TTC549 (cell line): Measurements from ENCODE around the gene ST3GAL3.

Experiments
- FAIRE-seq: peaks from 2 replicates; lab custom pipeline; 2012; peaks lifted over from hg19 to GRCh38; lab: Jason Lieb, UNC

Gene ST3GAL3

GRCh38 chr1:43851561-43852338 is 144.4 kb downstream of the ST3GAL3 start:
- FAIRE-seq, result no peak

- FAIRE-seq, result no peak
These were observed 146.0 kb downstream of the ST3GAL3 start for GRCh38 chr1:43853161-43853921.

GRCh38 chr1:43854473-43854872 is 147.1 kb downstream of the ST3GAL3 start:
- FAIRE-seq, result no peak

- FAIRE-seq, result no peak
These were observed 148.9 kb downstream of the ST3GAL3 start for GRCh38 chr1:43856188-43856587.

GRCh38 chr1:43857163-43857562 is 149.8 kb downstream of the ST3GAL3 start:
- FAIRE-seq, result no peak

- FAIRE-seq, result no peak
These were observed 151.0 kb downstream of the ST3GAL3 start for GRCh38 chr1:43858324-43858723.

GRCh38 chr1:43861337-43861736 is 154.0 kb downstream of the ST3GAL3 start:
- FAIRE-seq, result no peak

- no peak for FAIRE-seq
These were observed 154.8 kb downstream of the ST3GAL3 start for GRCh38 chr1:43861988-43862735.

- FAIRE-seq, result no peak
These were observed 157.0 kb downstream of the ST3GAL3 start for GRCh38 chr1:43864111-43865045.

GRCh38 chr1:43866201-43866600 is 158.9 kb downstream of the ST3GAL3 start:
- no peak for FAIRE-seq

- no peak for FAIRE-seq
These were observed 160.8 kb downstream of the ST3GAL3 start for GRCh38 chr1:43867976-43868740.

GRCh38 chr1:43868741-43869067 is 161.4 kb downstream of the ST3GAL3 start:
- FAIRE-seq, result no peak

GRCh38 chr1:43870306-43870705 is 163.0 kb downstream of the ST3GAL3 start:
- no peak for FAIRE-seq

GRCh38 chr1:43871181-43871910 is 164.0 kb downstream of the ST3GAL3 start:
- FAIRE-seq, result no peak

GRCh38 chr1:43872280-43872679 is 164.9 kb downstream of the ST3GAL3 start:
- no peak for FAIRE-seq

- FAIRE-seq, result no peak
These were observed 166.5 kb downstream of the ST3GAL3 start for GRCh38 chr1:43873851-43874250.

GRCh38 chr1:43874716-43875115 is 167.4 kb downstream of the ST3GAL3 start:
- no peak for FAIRE-seq

- FAIRE-seq, result no peak
These were observed 168.0 kb downstream of the ST3GAL3 start for GRCh38 chr1:43875331-43875730.

GRCh38 chr1:43877101-43877500 is 169.8 kb downstream of the ST3GAL3 start:
- FAIRE-seq, result no peak

- FAIRE-seq, result no peak
These were observed 171.1 kb downstream of the ST3GAL3 start for GRCh38 chr1:43878440-43878839.
